Muscle of leg (tissue), 11 donors: Measurements from ENCODE around the gene ITGA8. TPM values are rescaled to one million over a fixed set of nuclear protein-coding genes. Genes with fewer than 3 reads are reported as not detected.
"Not testable (repeated sequence)": the region's sequence is repeated elsewhere in the genome, so short reads cannot be mapped to it uniquely, and the experiment has no call there.

ENCODE experiments used
- DNase-seq: peaks from one replicate; pipeline ENCODE4 v3.0.0; 2013
- H3K27ac ChIP-seq: one replicate; pipeline ENCODE4 v1.5.1; 2013; ENCODE audit warnings: mild to moderate bottlenecking, low read length, control low read depth
- H3K27me3 ChIP-seq: one replicate; pipeline ENCODE4 v1.6.1; 2013; ENCODE audit warnings: low read length; ENCODE audit not compliant: control insufficient read depth, insufficient read depth
- H3K36me3 ChIP-seq: one replicate; pipeline ENCODE4 v1.6.1; 2013; ENCODE audit warnings: low read length; ENCODE audit not compliant: control insufficient read depth, insufficient read depth
- H3K4me1 ChIP-seq: one replicate; pipeline ENCODE4 v1.6.1; 2013; ENCODE audit warnings: low read length; ENCODE audit not compliant: control insufficient read depth, insufficient read depth
- H3K4me3 ChIP-seq: one replicate; pipeline ENCODE4 v1.5.1; 2013; ENCODE audit warnings: low read length, control low read depth
- H3K9me3 ChIP-seq: replicated peaks from 2 replicates; pipeline ENCODE4 v1.6.1; 2013; ENCODE audit warnings: low read depth, low read length; ENCODE audit not compliant: control insufficient read depth
- WGBS: methylation state at CpG from one replicate; pipeline ENCODE4 v1.1.5; 2013; ENCODE audit warnings: missing lambda C conversion rate; ENCODE audit not compliant: insufficient coverage; 5-methylcytosine and 5-hydroxymethylcytosine counted together
- polyA plus RNA-seq, 8 donors: library from polyadenylated mRNA; unstranded; fragments of 120-200 nt; gene quantifications; one replicate each; pipeline versions ENCODE4 v1.2.1 to v1.2.3, GENCODE V29; 2013; ENCODE audit warnings: inconsistent platforms in 1 of 8, low replicate concordance in 1 of 8; ENCODE audit not compliant: insufficient read length in 8 of 8, insufficient read depth in 1 of 8
- total RNA-seq: library from RNA; stranded (reverse); fragments of 120-200 nt; gene quantifications from one replicate; pipeline ENCODE4 v1.2.4, GENCODE V29; 2013

The ITGA8 gene
- total and polyA plus RNA-seq, 9 donors, result 6.2 to 10.4 (median 7.5) TPM

- no peaks in the 10 kb centered on the region for H3K36me3 ChIP-seq
- no peak overlapping the region for H3K4me3 ChIP-seq
- H3K4me1 ChIP-seq, result peaks cover 7% of the 10 kb centered on the region
- WGBS, result 20% methylated on average over 1 of the region's 3 CpGs
- H3K27ac ChIP-seq, result no peak overlapping the region
- DNase-seq, result peak; percentile 83
- no peaks in the 10 kb centered on the region for H3K9me3 ChIP-seq
- no peaks in the 10 kb centered on the region for H3K27me3 ChIP-seq
Measured at GRCh38 chr10:15571575-15571974, 148.1 kb downstream of the ITGA8 start.

DNA sequence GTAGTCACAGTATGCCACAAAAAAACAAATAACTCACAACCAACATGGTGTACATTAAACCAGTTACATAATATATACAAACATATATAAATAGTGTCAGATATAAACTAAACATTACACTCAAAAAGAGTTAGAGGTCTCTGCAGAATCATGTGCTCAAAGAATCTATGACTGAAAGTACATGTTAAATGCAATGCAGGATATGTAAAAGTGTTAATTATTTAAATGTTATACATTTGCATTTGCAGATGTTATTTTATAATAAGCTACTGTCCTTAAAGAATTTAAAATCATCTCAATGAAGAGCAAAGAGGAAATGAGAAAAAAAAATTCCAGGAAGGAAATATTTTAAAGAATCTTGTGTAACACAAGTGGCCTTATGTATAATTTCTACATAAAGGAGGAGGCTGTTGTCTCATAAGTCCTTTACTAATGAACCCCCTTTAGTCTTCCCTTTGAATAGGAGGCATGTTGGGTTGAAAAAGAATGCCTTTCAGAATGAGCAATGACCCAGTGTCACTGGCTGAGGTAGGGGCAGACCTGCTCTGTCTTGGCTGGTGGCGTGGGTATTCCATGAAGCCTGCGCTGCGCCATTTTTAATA, 148.9 kb downstream of the ITGA8 start:
- no peak overlapping the region for H3K27ac ChIP-seq
- no peaks in the 10 kb centered on the region for H3K36me3 ChIP-seq
- H3K27me3 ChIP-seq, result no peaks in the 10 kb centered on the region
- peaks cover 7% of the 10 kb centered on the region for H3K4me1 ChIP-seq
- H3K9me3 ChIP-seq, result no peaks in the 10 kb centered on the region
- 96% methylated on average over 3 of the region's 3 CpGs for WGBS
- no peak for DNase-seq
- H3K4me3 ChIP-seq, result no peak overlapping the region

DNA sequence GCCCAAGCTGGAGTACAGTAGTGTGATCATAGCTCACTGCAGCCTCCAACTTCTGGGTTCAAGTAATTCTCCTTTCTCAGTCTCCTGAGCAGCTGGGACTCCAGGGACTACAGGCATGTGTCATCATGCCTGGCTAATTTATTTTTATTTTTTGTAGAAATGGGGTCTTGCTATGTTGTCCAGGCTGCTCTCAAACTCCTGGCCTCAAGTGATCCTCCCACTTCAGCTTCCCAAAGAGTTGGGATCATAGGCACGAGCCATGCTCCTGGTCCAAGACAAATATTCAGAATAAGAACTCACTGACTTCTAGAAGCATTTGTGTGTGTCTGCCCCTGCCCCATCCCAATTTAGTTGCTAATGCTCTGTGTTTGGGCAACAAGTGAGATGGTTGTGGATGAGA, 151.8 kb downstream of the ITGA8 start:
- DNase-seq, result no peak
- no peak overlapping the region for H3K27ac ChIP-seq
- no peaks in the 10 kb centered on the region for H3K36me3 ChIP-seq
- H3K4me3 ChIP-seq, result no peak overlapping the region
- peaks cover 7% of the 10 kb centered on the region for H3K4me1 ChIP-seq
- no peaks in the 10 kb centered on the region for H3K27me3 ChIP-seq
- 83% methylated on average over 1 of the region's 1 CpG for WGBS
- H3K9me3 ChIP-seq, result no peaks in the 10 kb centered on the region

- Histone ChIP-seq H3K27me3 (no peaks in the 10 kb centered on the region), H3K4me3 (no peak overlapping the region), H3K4me1 (peaks cover 2% of the 10 kb centered on the region), H3K36me3 (no peaks in the 10 kb centered on the region), H3K27ac (no peak overlapping the region), H3K9me3 (no peaks in the 10 kb centered on the region)
- no CpG with 5 or more reads among the region's 1 CpG for WGBS
- no peak for DNase-seq
Measured at GRCh38 chr10:15563246-15563645, 156.5 kb downstream of the ITGA8 start.

DNA sequence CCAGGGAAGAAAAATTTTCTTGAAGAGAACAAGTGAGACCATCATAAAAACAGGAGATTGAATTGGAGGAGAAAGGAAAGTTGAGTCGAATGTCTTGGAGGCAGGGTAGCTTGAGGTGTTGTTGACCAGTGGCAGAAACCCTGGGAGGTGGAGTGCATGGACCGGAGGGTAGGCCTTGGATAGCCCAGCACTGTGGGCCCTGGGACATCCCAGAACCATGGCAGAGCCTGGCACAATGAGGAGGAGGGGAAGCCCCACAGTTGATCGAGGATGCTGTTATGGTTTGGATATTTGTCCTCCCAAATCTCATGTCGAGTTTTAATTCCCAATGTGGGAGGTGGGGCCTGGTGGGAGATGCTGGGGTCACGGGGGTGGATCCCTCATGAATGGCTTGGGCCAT, 157.1 kb downstream of the ITGA8 start:
- WGBS, result 91% methylated on average over 2 of the region's 5 CpGs
- no peaks in the 10 kb centered on the region for H3K36me3 ChIP-seq

DNA sequence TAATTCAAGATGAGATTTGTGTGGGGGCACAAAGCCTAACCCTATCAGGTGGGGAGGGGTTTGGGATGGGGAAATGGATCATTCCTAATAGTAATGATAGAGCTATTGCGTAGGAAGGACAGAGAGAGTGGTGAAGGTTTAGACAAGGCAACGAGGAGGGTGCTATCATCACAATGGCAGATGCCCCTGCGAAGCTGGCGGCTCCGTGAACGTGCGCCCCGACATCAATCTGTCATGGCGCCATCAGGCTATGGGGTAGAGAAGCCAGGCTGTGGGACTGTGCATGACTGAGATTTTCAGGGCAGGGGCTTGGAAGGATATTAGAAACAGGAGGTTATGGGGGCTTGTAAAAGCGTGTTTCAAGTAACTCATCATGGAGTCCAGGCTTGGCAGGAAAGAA, 157.6 kb downstream of the ITGA8 start:
- H3K27me3 ChIP-seq, result no peaks in the 10 kb centered on the region
- DNase-seq, result no peak
- no peak overlapping the region for H3K27ac ChIP-seq
- no peaks in the 10 kb centered on the region for H3K36me3 ChIP-seq
- no peaks in the 10 kb centered on the region for H3K9me3 ChIP-seq
- H3K4me1 ChIP-seq, result no peaks in the 10 kb centered on the region
- WGBS, result 90% methylated on average over 10 of the region's 10 CpGs
- H3K4me3 ChIP-seq, result no peak overlapping the region

More for the DNA sequence above, 157.1 kb downstream of the ITGA8 start:
- H3K4me1 ChIP-seq, result peaks cover under 1% of the 10 kb centered on the region
- no peak overlapping the region for H3K27ac ChIP-seq
- no peaks in the 10 kb centered on the region for H3K9me3 ChIP-seq
- H3K27me3 ChIP-seq, result no peaks in the 10 kb centered on the region
- DNase-seq, result no peak
- H3K4me3 ChIP-seq, result no peak overlapping the region

DNA sequence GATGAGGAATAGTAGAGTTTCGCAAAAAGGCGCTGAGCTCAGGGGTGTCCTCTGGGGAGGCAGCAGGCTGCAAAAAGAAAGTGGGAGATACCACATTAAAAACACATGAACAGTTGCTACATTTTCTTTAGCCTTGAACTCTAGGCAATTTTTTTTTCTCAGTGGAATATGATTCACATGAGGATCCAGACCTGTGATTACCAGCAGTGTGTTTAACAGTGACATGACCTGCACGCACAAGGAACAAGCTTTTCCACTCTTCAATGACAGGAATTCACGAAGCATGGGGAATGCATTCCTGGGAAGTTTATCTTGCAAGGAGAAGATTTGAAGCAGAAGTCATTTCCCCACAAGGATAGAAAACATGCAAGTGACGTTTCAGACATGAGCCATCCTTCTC, 161.6 kb downstream of the ITGA8 start:
- no CpG with 5 or more reads among the region's 5 CpGs for WGBS
- Histone ChIP-seq H3K4me1 (no peaks in the 10 kb centered on the region), H3K27ac (no peak overlapping the region), H3K9me3 (no peaks in the 10 kb centered on the region), H3K27me3 (no peaks in the 10 kb centered on the region), H3K36me3 (no peaks in the 10 kb centered on the region), H3K4me3 (no peak overlapping the region)
- no peak for DNase-seq

DNA sequence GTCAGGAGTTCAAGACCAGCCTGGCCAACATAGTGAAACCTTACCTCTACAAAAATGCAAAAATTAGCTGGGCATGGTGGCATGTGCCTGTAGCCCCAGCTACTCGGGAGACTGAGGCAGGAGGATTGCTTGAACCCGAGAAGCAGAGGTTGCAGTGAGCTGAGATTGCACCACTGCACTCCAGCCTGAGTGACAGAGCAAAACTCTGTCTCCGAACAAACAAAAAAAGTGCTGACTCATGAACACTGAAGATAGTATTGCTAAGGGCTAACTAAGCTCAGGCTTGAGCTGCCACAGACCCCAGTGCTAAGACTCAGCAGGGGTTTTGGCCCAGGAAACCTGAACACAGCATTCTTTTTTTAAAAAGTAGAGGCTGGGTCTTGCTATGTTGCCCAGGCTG, 162.6 kb downstream of the ITGA8 start:
- not testable (repeated sequence) for H3K9me3 ChIP-seq, H3K27ac ChIP-seq, H3K27me3 ChIP-seq, H3K36me3 ChIP-seq, H3K4me3 ChIP-seq, DNase-seq, H3K4me1 ChIP-seq
- WGBS, result 77% methylated on average over 3 of the region's 3 CpGs

DNA sequence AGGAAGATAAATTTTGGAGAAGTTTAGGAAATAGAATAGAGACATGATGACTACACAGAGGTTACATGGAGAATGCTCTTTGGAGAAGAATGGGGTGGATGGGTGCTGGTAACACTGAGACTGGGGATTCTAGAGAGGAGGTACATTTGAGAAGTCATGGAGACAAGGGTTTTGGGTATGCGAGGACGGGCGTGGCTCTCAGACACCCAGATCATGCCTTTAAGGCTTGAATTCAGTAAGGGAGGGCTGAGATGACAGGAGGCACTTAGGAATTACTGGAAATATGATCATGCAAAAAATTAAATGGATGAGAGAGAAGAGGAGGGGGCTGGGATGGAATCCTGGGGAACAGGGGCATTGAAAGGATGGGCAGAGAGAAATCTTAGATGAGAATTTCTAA, 168.8 kb downstream of the ITGA8 start:
- no peak for DNase-seq
- Histone ChIP-seq H3K9me3 (no peaks in the 10 kb centered on the region), H3K4me1 (no peaks in the 10 kb centered on the region), H3K27me3 (no peaks in the 10 kb centered on the region), H3K27ac (no peak overlapping the region), H3K36me3 (no peaks in the 10 kb centered on the region), H3K4me3 (no peak overlapping the region)
- 91% methylated on average over 3 of the region's 3 CpGs for WGBS

- H3K9me3 ChIP-seq, result no peaks in the 10 kb centered on the region
- no peaks in the 10 kb centered on the region for H3K36me3 ChIP-seq
- H3K4me1 ChIP-seq, result no peaks in the 10 kb centered on the region
- no peak for DNase-seq
- no peak overlapping the region for H3K27ac ChIP-seq
- 91% methylated on average over 4 of the region's 8 CpGs for WGBS
- no peaks in the 10 kb centered on the region for H3K27me3 ChIP-seq
- no peak overlapping the region for H3K4me3 ChIP-seq
Measured at GRCh38 chr10:15548331-15548730, 171.4 kb downstream of the ITGA8 start.

GRCh38 chr10:15546606-15547005, 173.1 kb downstream of the ITGA8 start:
- H3K4me3 ChIP-seq, result no peak overlapping the region
- no peaks in the 10 kb centered on the region for H3K9me3 ChIP-seq
- DNase-seq, result no peak
- 93% methylated on average over 3 of the region's 5 CpGs for WGBS
- H3K27me3 ChIP-seq, result no peaks in the 10 kb centered on the region
- no peaks in the 10 kb centered on the region for H3K36me3 ChIP-seq
- no peak overlapping the region for H3K27ac ChIP-seq
- no peaks in the 10 kb centered on the region for H3K4me1 ChIP-seq
